ENCODE data around the gene GLYR1. TPM values are rescaled to one million over a fixed set of nuclear protein-coding genes. Genes with fewer than 3 reads are reported as not detected.

GLYR1 gene
- total RNA-seq, 1 donor from 2014 or later: 51.6 TPM

DNA sequence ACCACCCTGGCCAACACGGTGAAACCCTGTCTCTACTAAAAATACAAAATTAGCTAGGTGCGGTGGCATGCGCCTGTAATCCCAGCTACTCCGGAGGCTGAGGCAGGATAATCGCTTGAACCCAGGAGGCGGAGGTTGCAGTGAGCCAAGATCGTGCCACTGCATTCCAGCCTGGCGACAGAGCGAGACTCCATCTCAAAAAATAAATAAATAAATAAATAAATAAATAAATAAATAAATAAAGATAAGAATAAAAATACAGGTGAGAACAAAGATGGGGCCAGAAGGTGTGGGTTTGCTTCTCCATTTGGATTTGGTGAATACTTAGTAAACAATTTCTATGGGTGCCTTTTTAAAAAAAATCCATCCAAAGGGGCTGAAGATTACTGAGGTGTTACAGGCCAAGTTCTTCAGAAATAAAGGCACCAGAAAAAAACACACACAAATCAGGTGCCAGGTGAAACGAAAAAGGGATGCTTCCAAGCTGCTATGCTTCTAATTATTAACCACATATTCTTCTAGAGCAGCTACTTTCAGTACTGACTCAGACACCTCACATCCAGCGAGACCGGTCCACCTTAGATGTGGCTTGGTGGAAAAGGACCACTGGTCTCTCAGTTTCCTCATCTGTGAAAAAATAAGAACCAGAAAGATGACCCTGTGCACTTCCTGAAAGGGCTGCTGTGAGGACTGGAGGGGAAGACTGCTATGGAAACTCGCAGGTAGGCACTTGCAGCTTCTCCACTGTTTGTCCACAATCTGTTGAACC is 9.2 kb downstream of the GLYR1 start:
- H3K9me3 ChIP-seq: no peaks in the 10 kb centered on the region
- H3K36me3 ChIP-seq: peaks cover 0 to 54% of the 10 kb centered on the region in 2 donors
- intact Hi-C loops (cut with DNase I): no loop called here
- H3K4me1 ChIP-seq: no peaks in the 10 kb centered on the region
- H3K4me3 ChIP-seq: no peak overlapping the region
- no peak overlapping the region for H3K27ac ChIP-seq
- TF ChIP-seq POLR2AphosphoS5 (IDR thresholded peaks at IDR 0.05; ENCODE audit: insufficient read depth in 1 of 2, low read depth in 1 of 2): no peak
- no peak for TF ChIP-seq POLR2A (IDR thresholded peaks at IDR 0.05)
- no peak for TF ChIP-seq CTCF (IDR thresholded peaks at IDR 0.05)
- DNase-seq (ENCODE audit: extremely low spot score in 2 of 2): no peak
- H3K27me3 ChIP-seq: no peaks in the 10 kb centered on the region

- TF ChIP-seq CTCF (IDR thresholded peaks at IDR 0.05) (no peak), POLR2A (IDR thresholded peaks at IDR 0.05) (no peak), POLR2AphosphoS5 (IDR thresholded peaks at IDR 0.05; ENCODE audit: insufficient read depth in 1 of 2, low read depth in 1 of 2) (no peak)
- H3K4me1 ChIP-seq: no peaks in the 10 kb centered on the region
- no peak overlapping the region for H3K4me3 ChIP-seq
- no peaks in the 10 kb centered on the region for H3K9me3 ChIP-seq
- no peak overlapping the region for H3K27ac ChIP-seq
- H3K27me3 ChIP-seq: no peaks in the 10 kb centered on the region
- intact Hi-C loops (cut with DNase I): no loop called here
- peaks cover 0 to 50% of the 10 kb centered on the region in 2 donors for H3K36me3 ChIP-seq
- no peak for DNase-seq (ENCODE audit: extremely low spot score in 2 of 2)
These were observed 10.4 kb downstream of the GLYR1 start for GRCh38 chr16:4836727-4837126.

- DNase-seq (ENCODE audit: extremely low spot score in 2 of 2): no peak
- Histone ChIP-seq H3K27ac (no peak overlapping the region), H3K4me3 (no peak overlapping the region), H3K9me3 (no peaks in the 10 kb centered on the region), H3K4me1 (no peaks in the 10 kb centered on the region), H3K36me3 (peaks cover 0 to 52% of the 10 kb centered on the region in 2 donors), H3K27me3 (no peaks in the 10 kb centered on the region)
- intact Hi-C loops (cut with DNase I): no loop called here
- TF ChIP-seq POLR2A (IDR thresholded peaks at IDR 0.05) (no peak), CTCF (IDR thresholded peaks at IDR 0.05) (no peak), POLR2AphosphoS5 (IDR thresholded peaks at IDR 0.05; ENCODE audit: insufficient read depth in 1 of 2, low read depth in 1 of 2) (no peak)
These were observed 13.5 kb downstream of the GLYR1 start for GRCh38 chr16:4833584-4833983.

DNA sequence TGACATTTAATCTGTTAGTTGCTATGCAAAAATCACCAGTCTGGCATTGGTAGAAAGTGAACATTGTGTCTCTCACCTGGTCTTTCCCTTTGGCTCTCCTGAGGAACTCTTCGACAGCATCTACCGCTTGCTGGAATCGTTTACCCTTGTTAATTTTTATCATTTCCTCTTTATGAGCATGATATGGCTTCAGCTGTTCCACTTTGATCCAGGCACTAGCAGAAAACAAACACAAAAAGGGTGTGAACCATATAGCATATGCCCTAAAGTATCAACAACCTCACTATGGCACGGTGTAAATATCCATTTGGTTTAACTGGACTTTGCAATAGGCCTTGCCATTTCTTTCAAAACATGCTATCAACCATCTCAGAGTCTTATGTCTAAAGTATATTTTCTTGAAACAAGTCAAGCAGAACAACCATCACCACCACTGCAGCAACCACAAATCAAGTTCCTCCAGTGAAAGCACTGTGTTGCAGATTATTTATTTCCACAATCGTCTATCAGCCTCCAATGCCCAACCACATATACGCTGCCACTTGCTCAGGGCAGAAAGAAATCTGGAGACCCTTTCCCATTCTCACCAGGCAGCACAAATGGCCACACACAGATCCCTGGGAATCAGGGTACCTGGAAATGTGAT is 14.3 kb downstream of the GLYR1 start:
- no peak overlapping the region for H3K27ac ChIP-seq
- no peak overlapping the region for H3K4me3 ChIP-seq
- H3K9me3 ChIP-seq: no peaks in the 10 kb centered on the region
- H3K36me3 ChIP-seq: peaks cover 0 to 58% of the 10 kb centered on the region in 2 donors
- no peak for TF ChIP-seq POLR2AphosphoS5 (IDR thresholded peaks at IDR 0.05; ENCODE audit: insufficient read depth in 1 of 2, low read depth in 1 of 2)
- TF ChIP-seq CTCF (IDR thresholded peaks at IDR 0.05): no peak
- no peak for TF ChIP-seq POLR2A (IDR thresholded peaks at IDR 0.05)
- intact Hi-C loops (cut with DNase I): no loop called here
- H3K4me1 ChIP-seq: no peaks in the 10 kb centered on the region
- no peaks in the 10 kb centered on the region for H3K27me3 ChIP-seq
- no peak for DNase-seq (ENCODE audit: extremely low spot score in 2 of 2)

DNA sequence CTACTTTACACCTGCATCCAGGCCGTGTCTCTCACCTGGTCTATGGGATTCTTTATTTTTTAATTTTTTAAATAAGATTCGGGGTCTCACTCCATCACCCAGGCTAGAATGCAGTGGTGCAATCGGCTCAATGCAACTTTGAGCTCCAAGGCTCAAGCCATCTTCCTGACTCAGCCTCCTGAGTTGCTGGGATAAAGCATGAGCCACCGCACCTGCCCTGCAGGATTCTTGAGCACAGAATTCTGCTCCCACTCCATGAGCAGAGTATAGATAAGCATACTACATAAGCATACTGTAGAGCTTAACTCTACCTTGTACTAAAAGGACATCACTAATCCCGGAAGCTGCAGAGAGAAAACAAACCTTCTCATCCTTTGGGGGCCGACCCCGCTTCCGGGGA is 15.5 kb downstream of the GLYR1 start:
- no peak for DNase-seq (ENCODE audit: extremely low spot score in 2 of 2)
- H3K4me1 ChIP-seq: no peaks in the 10 kb centered on the region
- H3K9me3 ChIP-seq: no peaks in the 10 kb centered on the region
- H3K36me3 ChIP-seq: peaks cover 0 to 65% of the 10 kb centered on the region in 2 donors
- H3K4me3 ChIP-seq: no peak overlapping the region
- TF ChIP-seq POLR2AphosphoS5 (IDR thresholded peaks at IDR 0.05; ENCODE audit: insufficient read depth in 1 of 2, low read depth in 1 of 2) (no peak), CTCF (IDR thresholded peaks at IDR 0.05) (no peak), POLR2A (IDR thresholded peaks at IDR 0.05) (no peak)
- no peaks in the 10 kb centered on the region for H3K27me3 ChIP-seq
- intact Hi-C loops (cut with DNase I): no loop called here
- H3K27ac ChIP-seq: no peak overlapping the region

All from vagina (tissue), 2 donors.